ENCODE measurements around the gene SDK2.

DNA sequence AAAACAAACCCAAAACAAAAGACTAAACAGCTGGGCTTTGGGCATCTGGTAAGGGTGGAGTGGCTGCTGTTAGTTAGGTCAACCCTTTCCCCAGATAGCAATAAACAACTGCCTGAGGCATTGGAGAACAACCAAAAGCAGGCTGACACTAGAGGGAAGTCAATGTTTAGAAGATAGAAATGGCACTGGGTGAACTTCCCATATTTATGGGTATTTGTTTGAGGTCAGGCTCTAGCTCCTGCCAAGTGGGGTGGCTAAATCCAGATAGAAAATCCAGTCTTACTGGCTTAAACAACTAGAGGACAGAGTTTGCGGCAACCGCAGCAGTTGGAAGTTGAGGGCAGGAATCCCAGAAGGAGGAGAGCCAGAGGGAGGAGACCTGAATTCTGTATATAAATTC, 79.4 kb downstream of the SDK2 start:
- TF ChIP-seq, protein P1, sequence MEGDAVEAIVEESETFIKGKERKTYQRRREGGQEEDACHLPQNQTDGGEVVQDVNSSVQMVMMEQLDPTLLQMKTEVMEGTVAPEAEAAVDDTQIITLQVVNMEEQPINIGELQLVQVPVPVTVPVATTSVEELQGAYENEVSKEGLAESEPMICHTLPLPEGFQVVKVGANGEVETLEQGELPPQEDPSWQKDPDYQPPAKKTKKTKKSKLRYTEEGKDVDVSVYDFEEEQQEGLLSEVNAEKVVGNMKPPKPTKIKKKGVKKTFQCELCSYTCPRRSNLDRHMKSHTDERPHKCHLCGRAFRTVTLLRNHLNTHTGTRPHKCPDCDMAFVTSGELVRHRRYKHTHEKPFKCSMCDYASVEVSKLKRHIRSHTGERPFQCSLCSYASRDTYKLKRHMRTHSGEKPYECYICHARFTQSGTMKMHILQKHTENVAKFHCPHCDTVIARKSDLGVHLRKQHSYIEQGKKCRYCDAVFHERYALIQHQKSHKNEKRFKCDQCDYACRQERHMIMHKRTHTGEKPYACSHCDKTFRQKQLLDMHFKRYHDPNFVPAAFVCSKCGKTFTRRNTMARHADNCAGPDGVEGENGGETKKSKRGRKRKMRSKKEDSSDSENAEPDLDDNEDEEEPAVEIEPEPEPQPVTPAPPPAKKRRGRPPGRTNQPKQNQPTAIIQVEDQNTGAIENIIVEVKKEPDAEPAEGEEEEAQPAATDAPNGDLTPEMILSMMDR (IDR thresholded peaks at IDR 0.05): no peak
- no peak for TF ChIP-seq POLR2A (IDR thresholded peaks at IDR 0.05)

Data from Peyer's patch (tissue), 4 donors.